ENCODE measurements around the gene CCDC120. TPM values are rescaled to one million over a fixed set of nuclear protein-coding genes. Genes with fewer than 3 reads are reported as not detected.
A peak's percentile ranks its signal among the peaks of the same experiment; 100 is the strongest.

The CCDC120 gene
- total RNA-seq, 1 experiment from 2014 or later = 4.7 TPM

DNA sequence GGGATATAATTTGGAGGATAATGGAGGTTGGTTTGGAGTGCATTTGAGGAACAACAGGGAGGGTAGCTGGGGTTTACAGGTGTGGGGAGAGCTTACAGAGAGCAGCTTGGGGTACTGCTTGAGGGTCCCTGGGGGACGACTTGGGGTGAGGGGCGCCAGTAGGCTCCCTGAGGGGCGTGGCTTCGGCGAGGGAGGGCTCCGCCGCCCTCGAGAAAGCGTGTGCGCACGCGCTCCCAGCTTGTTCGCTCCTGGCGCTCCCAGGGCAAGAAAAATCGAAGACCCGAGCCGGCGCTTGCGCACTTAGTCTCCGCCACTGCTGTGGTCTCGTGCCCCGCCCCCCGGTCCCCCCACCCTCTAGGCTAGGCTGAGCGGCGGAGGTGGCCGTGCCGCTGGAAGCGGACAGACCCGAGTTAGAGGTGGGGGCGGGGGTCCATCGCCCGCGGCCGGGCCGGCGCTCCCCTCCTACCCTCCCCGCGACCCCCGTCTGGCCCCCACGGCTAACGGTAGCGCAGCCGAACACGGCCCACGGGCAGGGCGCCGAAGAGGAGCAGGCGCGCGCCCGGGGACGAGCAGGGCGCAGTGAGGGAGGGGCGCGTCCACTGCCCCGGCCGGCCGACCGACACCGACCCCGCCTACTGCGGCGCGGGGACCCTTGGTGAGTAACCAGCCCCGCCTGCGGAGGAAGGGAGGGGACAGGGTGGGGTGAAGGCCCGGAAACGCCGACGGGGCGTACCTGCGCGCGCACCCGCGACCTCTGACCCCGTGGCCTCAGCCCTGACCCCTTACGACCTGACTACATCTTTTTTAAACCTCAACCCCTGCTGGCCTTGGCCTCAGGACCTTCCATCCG lies 5.4 kb upstream of the CCDC120 start:
- no peaks in the 10 kb centered on the region for H3K36me3 ChIP-seq (replicated peaks; ENCODE audit: control insufficient read depth, insufficient read depth, low read length)
- H3K27me3 ChIP-seq (ENCODE audit: control insufficient read depth, insufficient read depth, low read length) = no peaks in the 10 kb centered on the region
- peak overlapping the region; percentile 55 for H3K4me3 ChIP-seq (ENCODE audit: insufficient read depth, low read depth, low read length)
- DNase-seq = peak; percentile 98

DNA sequence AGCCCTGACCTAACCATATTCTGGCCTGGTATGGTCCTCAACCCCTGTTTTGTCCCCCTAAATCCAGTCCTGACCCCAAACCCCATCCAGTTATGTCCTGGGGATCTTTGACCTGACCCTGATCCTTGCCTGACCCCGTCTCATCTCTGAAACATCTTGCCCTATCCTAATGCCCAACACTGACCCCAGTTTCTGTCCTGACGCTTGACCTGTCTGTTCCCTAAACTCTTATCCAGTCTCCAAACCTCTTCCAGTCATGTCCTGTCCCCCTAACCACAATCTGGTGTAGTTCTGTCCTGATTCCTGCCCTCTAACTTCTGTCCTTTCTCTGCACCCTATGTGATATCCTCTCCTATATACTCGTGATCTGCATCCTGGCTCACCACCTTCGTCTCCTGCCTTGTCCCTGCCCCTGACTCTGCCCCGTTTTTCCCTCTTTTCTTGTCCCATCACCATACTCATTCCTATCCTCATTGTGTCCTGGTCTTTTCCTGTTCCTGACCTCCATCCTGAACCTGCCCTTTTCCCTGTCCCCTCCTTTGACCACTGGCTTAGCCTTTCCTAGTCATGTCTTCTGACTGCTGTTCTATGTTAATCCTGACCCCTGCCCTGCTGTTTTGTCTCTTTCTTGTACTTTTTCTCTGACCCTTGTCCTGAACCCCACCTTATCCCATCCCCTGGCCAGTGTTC lies 4.6 kb upstream of the CCDC120 start:
- Histone ChIP-seq H3K36me3 (replicated peaks; ENCODE audit: control insufficient read depth, insufficient read depth, low read length) (no peaks in the 10 kb centered on the region), H3K4me3 (ENCODE audit: insufficient read depth, low read depth, low read length) (peak overlapping the region; percentile 55), H3K27me3 (ENCODE audit: control insufficient read depth, insufficient read depth, low read length) (no peaks in the 10 kb centered on the region)
- no peak for DNase-seq

DNA sequence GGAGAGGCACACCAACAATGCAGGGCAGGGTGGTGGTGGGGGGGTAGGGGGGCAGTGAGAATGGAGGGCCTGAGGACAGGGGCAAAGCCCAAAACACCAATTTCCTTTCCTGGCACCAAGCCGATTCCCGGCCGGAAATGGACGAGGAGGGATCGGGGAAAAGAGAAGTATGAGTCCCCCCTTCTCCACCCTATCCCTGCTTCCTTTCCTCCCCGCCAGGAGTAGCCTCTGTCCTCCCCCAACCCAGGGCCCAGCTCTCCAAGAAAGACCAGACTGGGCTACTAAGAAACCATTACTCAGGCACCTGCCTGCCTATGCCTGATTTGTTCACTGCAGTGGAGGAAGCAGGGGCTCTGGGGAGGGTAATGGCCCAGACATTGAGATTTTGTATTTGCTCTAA lies 402 bp downstream of the CCDC120 start:
- no peaks in the 10 kb centered on the region for H3K27me3 ChIP-seq (ENCODE audit: control insufficient read depth, insufficient read depth, low read length)
- peaks cover 2% of the 10 kb centered on the region for H3K36me3 ChIP-seq (replicated peaks; ENCODE audit: control insufficient read depth, insufficient read depth, low read length)
- peak overlapping the region; percentile 42 for H3K4me3 ChIP-seq (ENCODE audit: insufficient read depth, low read depth, low read length)
- peak; percentile 71 for DNase-seq

DNA sequence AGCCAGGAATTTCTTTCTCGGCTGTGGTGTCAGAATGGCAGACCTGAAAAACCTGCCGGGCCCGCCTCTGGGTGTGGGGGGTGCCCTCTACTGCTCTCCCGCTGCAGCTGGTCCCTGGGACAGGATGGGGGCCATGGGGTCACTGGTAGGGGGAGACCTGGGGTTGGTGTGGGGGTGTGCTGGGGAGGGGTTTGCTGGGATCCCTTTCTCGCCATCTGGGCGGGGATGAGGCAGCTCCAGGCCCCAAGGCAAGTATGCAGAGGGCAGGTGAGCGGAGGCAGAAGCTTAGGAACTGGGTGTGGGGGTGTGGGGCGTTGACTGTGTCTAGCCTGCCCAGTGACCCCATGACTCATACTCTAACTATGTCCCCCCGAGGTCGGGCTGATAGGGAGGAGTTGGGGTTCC lies 884 bp downstream of the CCDC120 start:
- Histone ChIP-seq H3K27me3 (ENCODE audit: control insufficient read depth, insufficient read depth, low read length) (no peaks in the 10 kb centered on the region), H3K36me3 (replicated peaks; ENCODE audit: control insufficient read depth, insufficient read depth, low read length) (peaks cover 2% of the 10 kb centered on the region), H3K4me3 (ENCODE audit: insufficient read depth, low read depth, low read length) (peak overlapping the region; percentile 42; the same call in 1 of the 2 replicates)
- peak; percentile 73 for DNase-seq

DNA sequence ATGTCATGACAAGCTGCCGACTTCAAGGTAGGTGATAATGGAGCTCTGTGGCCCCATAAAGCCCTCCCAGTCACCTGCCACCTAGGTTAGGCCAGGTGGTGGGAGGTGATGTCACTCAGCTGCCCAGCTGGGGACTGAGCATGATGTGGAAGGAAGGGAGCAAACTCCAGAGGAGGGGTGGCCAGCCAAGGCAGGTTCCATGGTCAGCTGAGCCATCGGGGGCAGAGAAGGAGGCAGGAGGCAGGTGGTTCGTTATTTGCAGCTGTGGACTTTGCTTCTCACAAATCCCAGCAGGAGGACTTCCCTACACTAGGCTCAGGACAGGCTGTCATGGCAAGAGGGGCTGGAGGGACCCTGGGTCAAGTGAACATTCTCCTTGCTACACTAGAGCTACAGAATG lies 2.1 kb downstream of the CCDC120 start:
- Histone ChIP-seq H3K4me3 (ENCODE audit: insufficient read depth, low read depth, low read length) (no peak overlapping the region), H3K27me3 (ENCODE audit: control insufficient read depth, insufficient read depth, low read length) (no peaks in the 10 kb centered on the region), H3K36me3 (replicated peaks; ENCODE audit: control insufficient read depth, insufficient read depth, low read length) (peaks cover 2% of the 10 kb centered on the region)
- DNase-seq = no peak

DNA sequence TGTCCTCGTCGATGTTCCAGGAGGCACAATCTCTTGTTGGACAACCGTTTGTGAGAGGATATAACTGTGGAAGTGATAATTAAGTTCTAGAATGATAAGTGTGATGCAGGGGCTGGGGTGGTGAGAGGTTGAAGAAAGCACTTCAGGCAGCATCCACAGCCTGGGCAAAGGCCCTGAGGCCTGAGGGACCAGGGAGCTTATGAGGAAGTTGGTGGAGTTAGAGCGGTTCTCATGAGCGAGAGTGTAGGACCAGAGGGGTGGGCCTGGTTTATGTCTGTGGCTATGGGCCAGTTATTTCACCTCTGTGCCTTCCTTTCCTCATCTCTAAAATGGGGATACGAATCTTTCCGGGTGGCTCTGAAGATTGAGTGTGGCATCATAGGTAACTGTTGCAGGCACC lies 2.7 kb downstream of the CCDC120 start:
- Histone ChIP-seq H3K4me3 (ENCODE audit: insufficient read depth, low read depth, low read length) (no peak overlapping the region), H3K27me3 (ENCODE audit: control insufficient read depth, insufficient read depth, low read length) (no peaks in the 10 kb centered on the region), H3K36me3 (replicated peaks; ENCODE audit: control insufficient read depth, insufficient read depth, low read length) (peaks cover 2% of the 10 kb centered on the region)
- DNase-seq = no peak

DNA sequence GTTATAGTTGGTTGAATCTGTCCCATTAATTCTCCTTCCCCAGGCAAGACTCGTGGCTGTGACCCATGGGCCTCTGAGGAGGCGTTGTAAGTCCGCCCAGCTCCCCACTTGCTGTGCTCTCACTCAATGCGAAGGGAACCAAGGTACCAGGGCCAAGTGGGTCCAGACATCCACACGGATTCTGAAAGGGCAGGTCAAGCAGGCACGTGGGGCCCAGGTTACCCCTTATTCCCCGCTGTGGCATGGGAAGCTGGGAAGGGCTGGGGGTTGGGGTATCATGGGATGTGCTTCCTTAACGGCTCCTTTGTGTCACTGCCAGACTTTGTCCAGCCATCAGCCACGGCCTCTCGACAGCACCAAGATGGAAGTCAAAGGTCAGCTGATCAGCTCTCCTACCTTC lies 3.1 kb downstream of the CCDC120 start:
- peak; percentile 32 for DNase-seq
- peaks cover 2% of the 10 kb centered on the region for H3K36me3 ChIP-seq (replicated peaks; ENCODE audit: control insufficient read depth, insufficient read depth, low read length)
- no peaks in the 10 kb centered on the region for H3K27me3 ChIP-seq (ENCODE audit: control insufficient read depth, insufficient read depth, low read length)
- H3K4me3 ChIP-seq (ENCODE audit: insufficient read depth, low read depth, low read length) = no peak overlapping the region

DNA sequence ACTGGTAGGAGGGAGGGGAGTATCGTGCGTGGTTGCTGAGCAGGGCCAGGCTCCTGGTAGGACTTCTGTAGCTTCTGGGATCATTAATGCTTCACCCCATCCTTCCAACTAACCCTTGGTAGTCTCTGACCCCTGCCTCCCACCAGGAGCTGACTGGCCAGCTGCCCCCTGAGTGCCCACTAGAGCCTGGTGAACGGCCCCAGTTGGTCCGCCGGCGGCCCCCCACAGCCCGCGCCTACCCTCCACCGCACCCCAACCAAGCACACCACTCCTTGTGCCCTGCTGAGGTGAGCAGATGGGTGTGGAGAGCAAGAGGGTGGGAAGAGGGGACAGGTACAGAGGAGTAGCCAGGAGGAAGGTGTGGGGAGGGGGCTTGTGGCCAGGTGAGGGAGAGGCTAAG lies 4.9 kb downstream of the CCDC120 start:
- DNase-seq = peak; percentile 30
- peaks cover 2% of the 10 kb centered on the region for H3K36me3 ChIP-seq (replicated peaks; ENCODE audit: control insufficient read depth, insufficient read depth, low read length)
- H3K4me3 ChIP-seq (ENCODE audit: insufficient read depth, low read depth, low read length) = no peak overlapping the region
- no peaks in the 10 kb centered on the region for H3K27me3 ChIP-seq (ENCODE audit: control insufficient read depth, insufficient read depth, low read length)

DNA sequence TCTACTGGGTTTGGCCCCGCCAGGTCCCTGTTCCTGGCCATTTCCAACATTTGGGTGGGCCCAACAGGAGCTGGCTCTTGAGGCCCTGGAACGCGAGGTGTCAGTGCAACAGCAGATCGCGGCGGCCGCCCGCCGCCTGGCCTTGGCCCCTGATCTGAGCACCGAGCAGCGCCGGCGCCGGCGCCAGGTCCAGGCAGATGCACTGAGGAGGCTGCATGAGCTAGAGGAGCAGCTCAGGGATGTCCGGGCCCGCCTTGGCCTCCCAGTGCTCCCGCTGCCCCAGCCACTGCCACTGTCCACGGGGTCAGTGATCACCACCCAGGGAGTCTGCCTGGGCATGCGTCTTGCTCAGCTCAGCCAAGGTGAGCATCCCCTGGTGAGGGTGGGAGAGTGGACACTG lies 5.5 kb downstream of the CCDC120 start:
- H3K36me3 ChIP-seq (replicated peaks; ENCODE audit: control insufficient read depth, insufficient read depth, low read length) = peaks cover 2% of the 10 kb centered on the region
- H3K27me3 ChIP-seq (ENCODE audit: control insufficient read depth, insufficient read depth, low read length) = no peaks in the 10 kb centered on the region
- DNase-seq = peak; percentile 60
- H3K4me3 ChIP-seq (ENCODE audit: insufficient read depth, low read depth, low read length) = no peak overlapping the region

DNA sequence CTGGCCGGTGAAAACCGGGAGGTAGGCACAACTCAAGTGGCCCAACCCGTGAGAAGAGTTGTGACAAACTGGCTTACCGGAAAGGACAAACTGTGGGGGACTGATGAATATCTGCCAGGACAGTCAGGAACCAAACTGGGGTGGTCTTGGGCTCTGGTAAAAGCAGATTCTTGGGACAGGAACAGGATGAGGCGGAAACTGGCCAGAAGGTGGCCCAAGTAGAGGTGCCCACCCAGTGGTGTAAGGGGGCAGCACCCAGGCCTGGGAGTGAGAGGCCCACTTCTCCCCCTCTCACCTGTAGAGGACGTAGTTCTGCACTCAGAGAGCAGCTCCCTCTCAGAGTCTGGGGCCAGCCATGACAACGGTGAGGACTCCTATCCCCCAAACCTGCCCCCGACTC lies 5.9 kb downstream of the CCDC120 start:
- no peak overlapping the region for H3K4me3 ChIP-seq (ENCODE audit: insufficient read depth, low read depth, low read length)
- DNase-seq = peak; percentile 59
- H3K36me3 ChIP-seq (replicated peaks; ENCODE audit: control insufficient read depth, insufficient read depth, low read length) = peaks cover 2% of the 10 kb centered on the region
- no peaks in the 10 kb centered on the region for H3K27me3 ChIP-seq (ENCODE audit: control insufficient read depth, insufficient read depth, low read length)

DNA sequence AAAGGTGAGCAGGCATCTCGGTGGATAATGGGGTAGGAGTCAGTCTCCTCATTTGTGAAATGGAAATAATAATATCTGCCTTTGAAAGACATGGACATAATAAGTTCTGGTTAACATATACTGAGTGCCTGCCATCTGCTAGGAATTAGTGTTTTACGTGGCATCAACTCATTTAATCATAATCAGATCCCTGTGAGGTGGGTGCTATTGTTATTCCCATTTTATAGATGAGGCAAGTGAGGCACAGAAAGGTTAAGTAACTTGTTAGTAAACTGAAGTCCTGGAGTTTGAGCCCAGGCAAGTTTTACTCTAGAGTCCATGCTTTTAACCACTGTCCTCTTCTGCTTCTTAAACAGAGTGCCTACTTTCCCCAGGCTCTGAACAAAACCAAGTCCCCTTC lies 7.5 kb downstream of the CCDC120 start:
- Histone ChIP-seq H3K27me3 (ENCODE audit: control insufficient read depth, insufficient read depth, low read length) (no peaks in the 10 kb centered on the region), H3K36me3 (replicated peaks; ENCODE audit: control insufficient read depth, insufficient read depth, low read length) (peaks cover 2% of the 10 kb centered on the region), H3K4me3 (ENCODE audit: insufficient read depth, low read depth, low read length) (no peak overlapping the region)
- DNase-seq = no peak

DNA sequence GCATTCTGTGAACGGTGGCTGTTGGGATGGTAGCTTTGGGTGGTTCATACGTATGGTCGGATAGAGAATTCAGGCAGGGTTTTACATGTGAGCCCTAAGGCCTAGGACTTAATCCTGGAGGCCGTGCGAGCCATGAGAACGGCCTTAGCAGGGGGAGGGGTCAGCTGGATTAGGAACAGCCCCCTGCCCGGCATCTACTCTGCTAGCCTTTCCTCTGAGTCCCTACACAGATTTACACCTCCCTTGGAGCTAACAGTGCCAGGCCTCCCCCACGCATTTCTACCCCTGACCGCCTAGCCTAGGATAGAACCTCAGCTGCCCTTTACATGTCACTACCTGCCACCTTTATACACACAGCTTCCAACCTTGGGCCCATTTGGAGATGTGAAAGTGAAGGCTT lies 7.9 kb downstream of the CCDC120 start:
- Histone ChIP-seq H3K4me3 (ENCODE audit: insufficient read depth, low read depth, low read length) (no peak overlapping the region), H3K36me3 (replicated peaks; ENCODE audit: control insufficient read depth, insufficient read depth, low read length) (peaks cover 2% of the 10 kb centered on the region), H3K27me3 (ENCODE audit: control insufficient read depth, insufficient read depth, low read length) (no peaks in the 10 kb centered on the region)
- peak; percentile 54 for DNase-seq

DNA sequence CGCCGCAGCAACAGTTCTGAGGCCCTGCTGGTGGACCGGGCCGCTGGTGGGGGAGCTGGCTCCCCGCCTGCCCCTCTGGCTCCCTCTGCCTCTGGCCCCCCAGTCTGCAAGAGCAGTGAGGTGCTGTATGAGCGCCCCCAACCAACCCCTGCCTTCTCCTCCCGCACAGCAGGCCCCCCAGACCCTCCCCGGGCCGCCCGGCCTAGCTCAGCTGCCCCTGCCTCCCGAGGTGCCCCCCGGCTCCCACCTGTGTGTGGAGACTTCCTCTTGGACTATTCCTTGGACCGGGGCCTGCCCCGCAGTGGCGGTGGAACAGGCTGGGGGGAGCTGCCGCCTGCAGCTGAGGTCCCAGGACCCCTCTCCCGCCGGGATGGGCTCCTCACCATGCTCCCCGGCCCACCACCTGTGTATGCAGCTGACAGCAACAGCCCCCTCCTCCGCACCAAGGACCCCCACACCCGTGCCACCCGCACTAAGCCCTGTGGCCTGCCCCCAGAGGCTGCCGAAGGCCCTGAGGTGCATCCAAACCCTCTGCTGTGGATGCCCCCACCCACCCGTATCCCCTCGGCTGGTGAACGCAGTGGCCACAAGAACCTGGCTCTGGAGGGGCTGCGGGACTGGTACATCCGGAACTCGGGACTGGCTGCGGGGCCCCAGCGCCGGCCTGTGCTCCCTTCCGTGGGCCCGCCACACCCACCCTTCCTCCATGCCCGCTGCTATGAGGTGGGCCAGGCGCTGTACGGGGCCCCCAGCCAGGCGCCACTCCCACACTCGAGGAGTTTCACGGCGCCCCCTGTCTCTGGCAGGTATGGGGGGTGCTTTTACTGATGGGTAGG lies 8.7 kb downstream of the CCDC120 start:
- Histone ChIP-seq H3K4me3 (ENCODE audit: insufficient read depth, low read depth, low read length) (no peak overlapping the region), H3K36me3 (replicated peaks; ENCODE audit: control insufficient read depth, insufficient read depth, low read length) (no peaks in the 10 kb centered on the region; the same call in 1 of the 2 replicates), H3K27me3 (ENCODE audit: control insufficient read depth, insufficient read depth, low read length) (no peaks in the 10 kb centered on the region; the same call in 1 of the 2 replicates)
- peak; percentile 66 for DNase-seq

DNA sequence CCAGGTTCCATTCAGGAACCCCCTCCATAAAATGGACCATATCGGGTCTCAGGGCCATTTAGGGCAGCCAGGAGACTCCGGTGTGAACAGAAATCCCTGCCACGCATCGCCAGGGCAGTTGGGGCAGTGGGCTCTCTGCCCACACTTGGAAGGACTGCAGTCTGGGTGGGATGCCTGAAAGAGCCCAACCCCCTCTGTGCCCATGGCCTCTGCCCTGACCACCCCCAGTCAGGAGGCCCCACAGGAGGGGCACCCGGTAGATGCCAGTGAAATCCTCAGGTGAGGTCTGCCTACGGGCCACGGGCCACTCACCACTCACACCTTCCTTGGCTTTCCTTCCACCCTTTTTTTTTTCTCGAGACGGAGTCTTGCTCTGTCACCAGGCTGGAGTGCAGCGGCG lies 10.2 kb downstream of the CCDC120 start:
- Histone ChIP-seq H3K36me3 (replicated peaks; ENCODE audit: control insufficient read depth, insufficient read depth, low read length) (no peaks in the 10 kb centered on the region; the same call in 1 of the 2 replicates), H3K27me3 (ENCODE audit: control insufficient read depth, insufficient read depth, low read length) (no peaks in the 10 kb centered on the region; the same call in 1 of the 2 replicates), H3K4me3 (ENCODE audit: insufficient read depth, low read depth, low read length) (no peak overlapping the region)
- DNase-seq = peak; percentile 45
